NCI-H2196 (cell line): ENCODE measurements around the gene ULK1.

ENCODE experiments used
- DNase-seq: peaks from one replicate; lab custom pipeline; 2025; ENCODE audit not compliant: unreplicated experiment; lab: John Stamatoyannopoulos, UW

Gene ULK1

DNA sequence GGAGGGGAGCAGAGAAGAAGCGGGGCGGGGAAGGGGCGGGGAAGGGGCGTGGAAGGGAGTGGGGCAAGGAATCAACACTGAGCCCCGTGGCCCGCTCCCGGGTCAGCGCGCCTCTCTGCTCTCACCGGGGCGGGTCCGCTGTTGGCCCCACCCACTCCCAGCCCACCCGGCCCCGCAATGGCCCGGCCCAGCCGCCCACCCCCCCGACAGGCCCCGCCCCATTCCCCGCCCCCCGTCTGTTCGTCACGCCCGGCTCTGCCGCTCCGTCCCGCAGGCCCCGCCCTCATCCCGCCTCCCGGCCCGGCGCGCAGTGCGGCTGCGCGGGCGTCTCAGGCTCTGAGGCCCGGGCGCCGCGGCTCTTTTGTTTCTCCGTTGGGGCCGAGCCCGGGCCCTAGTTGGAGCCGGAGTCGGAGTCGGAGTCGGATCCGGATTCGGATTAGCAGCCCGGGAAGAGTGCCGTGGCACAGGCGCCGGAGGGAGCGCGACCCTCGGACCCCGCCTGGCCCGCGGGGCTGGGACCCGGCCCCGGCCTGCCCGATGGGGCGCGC lies at the start of gene ULK1:
Gene ULK1 (plus strand): TSS at position 310 of the 548 bp plus-strand sequence. CDS start 380 bp downstream, outside the sequence.
- DNase-seq: peak; percentile 89

- DNase-seq: no peak
These were observed 49.8 kb upstream of the ULK1 start for GRCh38 chr12:131844656-131845055.

- DNase-seq: no peak
These were observed 49.3 kb upstream of the ULK1 start for GRCh38 chr12:131845121-131845520.

GRCh38 chr12:131847456-131847855 lies 47.0 kb upstream of the ULK1 start:
- DNase-seq: no peak

DNA sequence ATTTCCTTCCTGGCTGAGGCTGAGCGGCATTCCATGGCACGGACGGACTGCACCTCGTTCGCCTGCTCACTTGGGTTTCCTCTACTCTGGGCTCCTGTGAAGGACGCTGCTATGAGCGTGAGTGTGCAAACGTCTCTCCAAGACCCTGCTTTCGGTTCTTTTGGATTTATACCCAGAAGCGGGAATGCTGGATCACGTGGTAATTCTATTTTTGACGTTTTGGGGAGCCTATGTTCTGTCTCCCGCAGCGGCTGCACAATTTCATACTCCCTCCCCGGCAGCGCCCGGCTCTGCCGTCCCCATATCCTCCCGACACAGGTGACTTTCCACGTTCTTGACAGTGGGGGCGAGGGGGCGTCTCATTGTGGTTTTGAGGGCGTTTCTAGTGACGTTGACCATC lies 45.7 kb upstream of the ULK1 start:
- DNase-seq: no peak

DNA sequence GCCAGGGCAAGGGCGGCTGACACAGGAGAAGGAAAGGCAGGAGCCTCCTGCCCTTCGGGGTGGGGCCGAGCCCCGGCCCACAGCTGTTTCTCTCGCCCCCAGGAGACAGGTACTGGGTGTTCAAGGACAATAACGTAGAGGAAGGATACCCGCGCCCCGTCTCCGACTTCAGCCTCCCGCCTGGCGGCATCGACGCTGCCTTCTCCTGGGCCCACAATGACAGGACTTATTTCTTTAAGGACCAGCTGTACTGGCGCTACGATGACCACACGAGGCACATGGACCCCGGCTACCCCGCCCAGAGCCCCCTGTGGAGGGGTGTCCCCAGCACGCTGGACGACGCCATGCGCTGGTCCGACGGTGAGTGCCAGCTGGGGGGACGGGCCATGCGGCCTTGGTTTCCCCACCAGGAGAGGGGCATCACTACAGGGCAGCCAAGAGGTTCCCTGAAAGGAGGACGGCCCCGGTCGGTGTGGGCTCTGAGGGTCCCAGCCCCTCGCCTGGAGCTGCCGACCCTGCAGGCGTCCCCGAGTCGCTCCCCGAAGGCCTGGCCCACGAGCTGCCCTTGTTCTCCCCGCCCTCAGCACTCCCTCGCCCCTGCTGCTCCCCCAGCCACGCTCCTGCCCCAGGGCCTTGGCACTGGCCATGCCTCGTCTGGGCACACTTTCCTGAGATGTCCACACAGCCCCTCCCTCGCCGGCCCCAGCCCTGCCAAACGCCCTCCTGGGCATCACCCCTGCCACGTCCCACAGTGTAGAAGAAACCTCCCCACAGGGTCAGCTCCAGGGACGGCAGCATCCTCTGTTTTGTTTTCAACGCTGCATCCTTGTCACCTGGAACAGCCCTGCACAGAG lies 44.5 kb upstream of the ULK1 start:
- DNase-seq: no peak

DNA sequence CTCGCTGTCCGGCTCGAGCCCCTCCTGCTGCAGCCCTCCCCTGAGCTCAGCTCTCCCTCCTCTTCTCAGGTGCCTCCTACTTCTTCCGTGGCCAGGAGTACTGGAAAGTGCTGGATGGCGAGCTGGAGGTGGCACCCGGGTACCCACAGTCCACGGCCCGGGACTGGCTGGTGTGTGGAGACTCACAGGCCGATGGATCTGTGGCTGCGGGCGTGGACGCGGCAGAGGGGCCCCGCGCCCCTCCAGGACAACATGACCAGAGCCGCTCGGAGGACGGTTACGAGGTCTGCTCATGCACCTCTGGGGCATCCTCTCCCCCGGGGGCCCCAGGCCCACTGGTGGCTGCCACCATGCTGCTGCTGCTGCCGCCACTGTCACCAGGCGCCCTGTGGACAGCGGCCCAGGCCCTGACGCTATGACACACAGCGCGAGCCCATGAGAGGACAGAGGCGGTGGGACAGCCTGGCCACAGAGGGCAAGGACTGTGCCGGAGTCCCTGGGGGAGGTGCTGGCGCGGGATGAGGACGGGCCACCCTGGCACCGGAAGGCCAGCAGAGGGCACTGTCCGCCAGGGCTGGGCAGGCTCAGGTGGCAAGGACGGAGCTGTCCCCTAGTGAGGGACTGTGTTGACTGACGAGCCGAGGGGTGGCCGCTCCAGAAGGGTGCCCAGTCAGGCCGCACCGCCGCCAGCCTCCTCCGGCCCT lies 43.4 kb upstream of the ULK1 start:
- peak; percentile 25 for DNase-seq

GRCh38 chr12:131851741-131852550 lies 42.5 kb upstream of the ULK1 start:
- DNase-seq: no peak

GRCh38 chr12:131852551-131853299 lies 41.7 kb upstream of the ULK1 start:
- no peak for DNase-seq

DNA sequence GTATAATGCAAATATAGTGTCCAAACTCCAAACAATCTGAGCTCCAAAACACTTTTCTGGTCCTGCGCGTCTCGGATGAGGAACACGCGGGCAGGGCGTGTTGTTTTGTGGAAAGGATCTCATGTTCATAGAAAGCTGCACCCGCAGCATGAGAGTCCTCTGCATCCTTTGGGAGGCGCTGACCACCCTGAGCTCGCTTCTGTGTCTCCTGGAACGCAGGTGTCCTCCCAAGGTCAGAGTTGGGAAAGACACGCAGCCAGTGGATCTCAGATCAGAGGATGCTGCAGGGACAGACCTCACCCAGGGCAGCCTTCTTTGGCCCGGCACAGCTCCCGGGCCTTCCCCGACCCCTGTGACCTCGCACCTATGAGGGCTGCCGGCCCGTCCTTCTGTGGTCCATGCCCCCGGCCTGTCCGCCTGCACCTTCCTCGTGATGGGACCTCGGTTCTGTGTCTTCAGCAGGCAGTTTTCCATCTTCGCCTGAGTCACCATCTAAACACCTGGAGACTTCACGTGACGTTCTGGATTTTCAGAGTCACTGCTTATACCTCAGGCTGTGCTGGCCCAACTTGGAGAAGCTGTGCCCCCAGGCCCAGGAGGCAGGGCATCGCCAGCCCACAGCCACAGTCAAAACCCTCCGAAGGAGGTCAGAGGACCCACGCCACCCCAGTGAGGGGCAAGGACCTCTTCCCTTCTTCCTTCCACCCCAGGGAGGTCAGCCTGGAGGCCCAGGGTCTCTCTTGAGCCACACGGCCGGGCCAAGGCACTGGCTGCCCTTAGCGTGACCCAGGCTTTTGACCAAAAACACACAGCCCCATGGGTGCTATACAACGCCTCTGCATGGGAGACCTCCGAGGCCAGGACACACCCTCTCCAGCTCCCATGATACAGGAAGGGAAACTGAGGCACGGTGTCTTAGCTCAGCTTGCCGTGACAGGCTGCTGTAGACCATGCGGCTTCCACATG lies 40.3 kb upstream of the ULK1 start:
- no peak for DNase-seq

DNA sequence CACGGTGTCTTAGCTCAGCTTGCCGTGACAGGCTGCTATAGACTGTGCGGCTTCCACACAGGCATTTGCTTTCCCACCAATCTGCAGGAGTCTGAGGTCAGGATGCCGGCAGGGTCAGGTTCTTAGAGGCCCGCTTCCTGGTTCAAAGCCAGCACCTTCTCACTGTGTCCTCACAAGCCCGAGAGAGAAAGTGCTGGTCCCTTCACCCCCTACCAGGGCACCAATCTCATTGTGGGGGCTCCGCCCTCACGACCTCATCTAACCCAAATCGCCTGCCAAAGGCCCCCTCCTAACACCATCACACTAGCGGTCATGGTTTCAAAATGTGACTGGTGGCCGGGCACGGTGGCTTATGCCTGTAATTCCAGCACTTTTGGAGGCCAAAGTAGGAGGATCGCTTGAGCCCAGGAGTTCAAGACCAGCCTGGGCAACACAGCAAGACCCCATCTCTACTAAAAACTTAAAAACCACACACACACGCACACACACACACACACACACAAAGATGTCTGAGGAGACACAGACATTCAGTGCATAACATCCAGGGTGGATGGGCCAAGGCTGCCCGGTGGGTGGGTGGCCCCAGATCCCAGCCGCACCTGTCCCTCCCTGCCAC lies 39.5 kb upstream of the ULK1 start:
- DNase-seq: no peak

- DNase-seq: no peak
These were observed 38.8 kb upstream of the ULK1 start for GRCh38 chr12:131855521-131856142.

DNA sequence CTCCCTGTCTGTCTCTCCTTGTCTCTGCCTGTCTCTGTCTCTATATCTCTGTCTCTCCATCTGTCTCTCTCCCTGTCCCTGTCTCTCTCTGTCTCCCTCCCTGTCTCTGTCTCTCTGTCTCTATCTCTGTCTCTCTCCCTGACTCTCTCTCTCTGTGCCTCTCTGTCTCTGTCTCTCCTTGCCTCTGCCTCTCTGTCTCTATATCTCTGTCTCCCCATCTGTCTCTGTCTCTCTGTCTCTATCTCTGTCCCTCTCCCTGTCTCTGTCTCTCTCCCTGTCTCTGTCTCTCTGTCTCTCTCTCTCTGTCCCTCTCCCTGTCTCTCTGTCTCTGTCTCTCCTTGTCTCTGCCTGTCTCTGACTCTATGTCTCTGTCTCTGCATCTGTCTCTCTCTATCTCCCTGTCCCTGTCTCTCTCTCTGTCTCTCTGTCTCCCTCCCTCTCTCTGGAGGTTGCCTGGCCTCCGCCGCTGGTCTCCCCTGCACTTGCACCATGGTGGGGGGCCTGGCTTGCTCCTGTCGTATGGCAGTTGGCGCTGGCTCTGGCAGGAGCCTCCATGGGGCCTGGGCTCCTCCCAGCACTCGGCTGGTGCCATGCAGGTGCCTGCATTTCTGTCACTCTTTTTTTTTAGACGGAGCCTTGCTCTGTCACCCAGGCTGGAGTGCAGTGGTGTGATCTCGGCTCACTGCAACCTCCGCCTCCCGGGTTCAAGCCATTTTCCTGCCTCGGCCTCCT lies 37.9 kb upstream of the ULK1 start:
- DNase-seq: no peak

DNA sequence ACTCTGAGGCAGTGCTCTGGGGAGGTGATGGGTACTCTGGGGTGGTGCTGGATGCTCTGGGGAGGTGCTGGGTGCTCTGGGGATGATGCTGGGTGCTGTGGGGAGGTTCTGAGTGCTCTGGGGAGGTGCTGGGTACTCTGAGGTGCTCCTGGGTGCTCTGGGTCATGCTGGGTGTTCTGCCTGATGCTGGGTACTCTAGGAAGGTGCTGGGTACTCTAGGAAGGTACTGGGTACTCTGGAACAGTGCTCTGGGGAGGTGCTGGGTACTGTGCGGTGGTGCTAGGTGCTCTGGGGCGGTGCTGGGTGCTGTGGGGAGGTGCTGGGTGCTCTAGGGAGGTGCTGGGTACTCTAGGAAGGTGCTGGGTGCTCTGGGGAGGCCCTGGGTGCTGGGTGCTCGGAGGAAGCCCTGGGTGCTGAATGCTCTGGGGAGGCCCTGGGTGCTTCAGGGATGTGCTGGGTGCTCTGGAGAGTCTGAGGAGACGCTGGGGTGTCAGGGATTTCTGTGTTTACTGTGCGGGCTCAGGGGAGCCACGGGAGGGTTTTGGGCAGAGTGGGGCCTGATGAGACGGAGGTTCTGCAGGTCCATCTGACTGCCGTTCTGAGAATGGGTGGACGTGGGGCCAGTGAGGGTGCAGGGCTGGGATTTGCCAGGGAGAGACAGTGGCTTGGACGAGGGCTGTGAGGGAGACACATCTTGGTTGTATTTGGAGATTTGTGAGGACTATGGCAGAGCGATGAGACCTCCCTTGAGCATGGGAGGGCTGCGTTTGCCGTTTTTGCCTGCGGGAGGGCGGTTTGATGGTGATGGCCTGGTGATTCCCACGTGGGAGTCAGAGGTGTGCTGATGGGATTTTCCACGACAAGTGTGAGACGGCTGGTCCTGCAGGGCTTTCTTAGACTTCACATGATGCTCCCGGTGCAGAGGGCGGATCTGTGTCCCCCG lies 36.2 kb upstream of the ULK1 start:
- DNase-seq: no peak

DNA sequence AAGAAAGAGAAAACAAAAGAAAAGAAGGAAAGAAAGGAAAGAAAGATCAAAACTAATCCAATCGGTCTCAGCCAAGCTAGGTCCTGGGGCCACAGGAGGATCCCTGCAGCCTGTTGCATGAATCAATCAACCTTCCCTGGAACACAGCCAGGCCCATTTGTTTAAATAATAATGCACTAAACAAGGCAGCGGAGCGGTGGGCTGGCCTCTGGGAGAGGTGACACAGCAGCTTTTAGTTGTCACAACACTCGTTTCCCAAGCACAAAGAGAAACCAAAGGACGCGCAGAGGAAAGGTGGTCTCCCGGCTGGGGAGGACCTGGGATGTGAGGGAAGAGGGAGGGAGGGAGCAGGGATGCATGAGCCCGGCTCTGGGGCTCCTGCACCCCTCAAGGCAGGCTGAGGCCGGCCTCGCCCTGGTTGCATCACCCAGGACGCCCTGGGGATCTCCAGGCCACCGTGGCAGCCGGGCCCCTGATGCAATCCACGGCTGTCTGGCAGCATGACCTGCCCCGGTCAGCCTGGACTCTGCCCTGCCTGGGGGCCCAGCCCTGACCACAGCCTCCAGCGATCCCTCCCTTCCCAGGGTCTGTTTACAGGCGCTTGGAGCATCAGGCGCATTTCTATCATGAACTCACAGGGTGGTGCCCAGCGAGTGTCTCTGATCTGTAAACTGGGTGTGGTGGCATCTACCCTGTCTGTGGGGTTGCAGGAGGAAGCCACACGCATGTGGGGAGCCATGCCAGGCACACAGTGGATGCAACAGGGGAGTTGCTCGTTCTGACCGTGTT lies 33.8 kb upstream of the ULK1 start:
- DNase-seq: no peak
